T-helper 2 cell (primary cell): ENCODE data around the gene DOCK3.

ENCODE experiments used
- DNase-seq, 5 experiments: peaks; one replicate each; pipeline versions ENCODE4 v3.0.0 to v3.0.0-alpha.2; 2012 to 2022

The DOCK3 gene

GRCh38 chr3:51391566-51392354 is 717.0 kb downstream of the DOCK3 start:
- peak; percentile 17 to 80 (median 44) for DNase-seq

DNA sequence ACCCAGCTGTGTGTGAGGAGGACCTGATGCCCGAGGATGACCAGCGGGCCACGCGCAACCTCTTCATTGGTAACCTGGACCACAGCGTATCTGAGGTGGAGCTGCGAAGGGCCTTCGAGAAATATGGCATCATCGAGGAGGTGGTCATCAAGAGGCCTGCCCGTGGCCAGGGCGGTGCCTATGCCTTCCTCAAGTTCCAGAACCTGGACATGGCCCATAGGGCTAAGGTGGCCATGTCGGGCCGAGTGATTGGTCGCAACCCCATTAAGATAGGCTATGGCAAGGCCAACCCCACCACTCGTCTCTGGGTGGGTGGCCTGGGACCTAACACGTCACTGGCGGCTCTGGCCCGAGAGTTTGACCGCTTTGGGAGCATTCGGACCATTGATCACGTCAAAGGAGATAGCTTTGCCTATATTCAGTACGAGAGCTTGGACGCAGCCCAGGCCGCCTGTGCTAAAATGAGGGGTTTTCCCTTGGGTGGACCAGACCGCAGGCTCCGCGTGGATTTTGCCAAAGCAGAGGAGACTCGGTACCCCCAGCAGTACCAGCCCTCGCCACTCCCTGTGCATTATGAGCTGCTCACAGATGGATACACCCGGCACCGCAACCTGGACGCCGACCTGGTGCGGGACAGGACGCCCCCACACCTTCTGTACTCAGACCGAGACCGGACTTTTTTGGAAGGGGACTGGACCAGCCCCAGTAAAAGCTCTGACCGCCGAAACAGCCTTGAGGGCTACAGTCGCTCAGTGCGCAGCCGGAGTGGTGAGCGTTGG is 717.8 kb downstream of the DOCK3 start:
- DNase-seq: no peak

DNA sequence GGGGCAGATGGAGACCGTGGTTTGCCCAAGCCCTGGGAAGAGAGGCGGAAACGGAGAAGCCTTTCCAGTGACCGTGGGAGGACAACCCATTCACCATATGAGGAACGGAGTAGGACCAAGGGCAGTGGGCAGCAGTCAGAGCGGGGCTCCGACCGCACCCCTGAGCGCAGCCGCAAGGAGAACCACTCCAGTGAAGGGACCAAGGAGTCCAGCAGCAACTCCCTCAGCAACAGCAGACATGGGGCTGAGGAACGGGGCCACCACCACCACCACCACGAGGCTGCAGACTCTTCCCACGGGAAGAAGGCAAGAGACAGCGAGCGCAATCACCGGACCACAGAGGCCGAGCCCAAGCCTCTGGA is 718.4 kb downstream of the DOCK3 start:
- no peak for DNase-seq

GRCh38 chr3:51393564-51393963 is 718.8 kb downstream of the DOCK3 start:
- no peak for DNase-seq

- DNase-seq: no peak
These were observed 719.8 kb downstream of the DOCK3 start for GRCh38 chr3:51394541-51394940.

DNA sequence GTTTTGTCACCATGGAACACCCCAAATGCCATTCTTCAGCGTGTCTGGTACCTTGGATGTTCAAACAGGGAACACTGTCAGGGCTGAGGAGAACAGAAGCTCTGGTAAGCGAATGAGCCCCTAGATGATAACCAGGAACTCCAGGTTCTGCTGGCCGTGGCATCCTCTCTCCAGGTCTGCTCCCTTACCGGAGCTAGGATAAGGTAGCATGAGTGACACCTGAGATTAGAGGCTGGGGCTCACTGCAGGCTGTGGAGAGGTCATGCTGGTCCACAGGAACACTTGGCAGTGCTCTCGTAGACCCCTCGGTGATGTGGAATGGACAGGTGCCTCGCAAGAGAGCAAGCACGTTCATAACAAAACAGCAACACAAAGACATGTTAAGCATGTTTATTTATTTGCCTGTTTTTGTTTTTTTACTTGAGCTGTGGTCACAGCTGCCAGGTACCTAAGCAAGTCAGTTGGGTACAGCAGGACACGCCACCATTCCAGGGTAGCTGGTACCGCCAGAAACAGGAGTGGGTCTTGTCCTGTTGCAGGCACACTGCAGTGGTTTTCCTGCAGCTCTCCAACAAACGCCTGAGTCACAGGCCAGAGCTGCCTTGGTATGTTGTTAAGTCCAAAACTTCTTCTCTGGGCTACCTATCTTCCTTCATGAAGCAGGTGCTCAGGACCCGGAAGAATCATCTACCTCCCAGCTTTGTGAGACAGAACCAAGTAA is 720.9 kb downstream of the DOCK3 start:
- no peak for DNase-seq

GRCh38 chr3:51396401-51396800 is 721.7 kb downstream of the DOCK3 start:
- DNase-seq: no peak

DNA sequence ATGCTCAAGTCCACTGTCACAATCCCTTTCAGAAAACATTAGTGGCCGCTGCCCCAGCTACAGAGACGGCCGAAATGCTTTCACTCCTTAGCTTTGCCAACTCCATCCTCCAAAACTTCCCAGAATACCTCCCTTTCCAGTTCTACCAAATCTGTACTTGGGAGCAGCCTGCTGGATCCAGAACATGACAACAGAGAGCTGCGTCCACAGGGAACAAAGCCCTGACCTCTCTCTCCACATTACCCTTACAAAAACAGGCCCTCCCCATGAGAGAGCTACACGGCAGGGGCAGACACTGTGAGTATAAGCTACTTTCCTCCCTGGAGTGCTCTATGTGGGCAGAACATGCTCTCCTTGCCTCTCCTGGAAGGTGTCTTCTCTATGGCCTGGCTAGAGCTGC is 722.7 kb downstream of the DOCK3 start:
- no peak for DNase-seq

- DNase-seq: no peak
These were observed 724.0 kb downstream of the DOCK3 start for GRCh38 chr3:51398595-51399310.

GRCh38 chr3:51400166-51400565 is 725.4 kb downstream of the DOCK3 start:
- DNase-seq: no peak

DNA sequence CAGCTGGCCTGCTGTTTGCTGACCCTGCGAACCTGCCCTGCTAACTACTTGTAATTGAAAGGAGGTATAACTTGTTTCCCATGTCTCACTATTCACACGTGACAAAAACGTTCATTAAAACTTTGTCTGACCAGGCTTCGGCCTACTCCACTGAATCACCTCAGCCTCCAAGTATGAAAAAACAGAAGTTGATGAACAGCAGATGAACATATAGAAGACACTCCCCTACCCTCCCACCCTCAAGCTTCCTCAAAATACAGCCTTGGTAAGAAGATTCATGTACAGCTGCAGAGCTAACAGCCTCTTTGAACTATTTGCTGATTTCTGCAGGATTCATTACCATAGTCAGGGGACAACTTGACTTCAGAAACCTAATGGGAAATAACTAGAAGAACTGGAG is 727.0 kb downstream of the DOCK3 start:
- no peak for DNase-seq

DNA sequence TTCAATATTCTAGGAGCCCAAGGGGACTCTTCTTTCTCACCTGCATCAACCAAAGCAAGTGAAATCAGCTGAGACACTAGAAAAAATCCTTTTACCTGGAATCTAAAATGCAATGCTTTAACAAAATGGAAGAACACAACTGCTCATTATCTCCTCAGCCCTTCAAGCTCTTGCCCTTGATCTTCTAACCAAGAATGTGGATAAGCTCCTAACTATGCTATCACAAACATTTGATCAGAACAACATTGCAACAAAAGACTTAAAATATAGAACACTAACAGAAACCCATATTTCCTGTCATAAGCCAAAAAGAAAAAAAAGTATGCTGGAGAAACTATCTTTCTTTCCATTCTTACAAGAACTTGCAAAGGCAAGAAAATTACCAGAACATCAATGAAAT is 728.9 kb downstream of the DOCK3 start:
- no peak for DNase-seq

- DNase-seq: no peak
These were observed 733.3 kb downstream of the DOCK3 start for GRCh38 chr3:51408021-51408420.

DNA sequence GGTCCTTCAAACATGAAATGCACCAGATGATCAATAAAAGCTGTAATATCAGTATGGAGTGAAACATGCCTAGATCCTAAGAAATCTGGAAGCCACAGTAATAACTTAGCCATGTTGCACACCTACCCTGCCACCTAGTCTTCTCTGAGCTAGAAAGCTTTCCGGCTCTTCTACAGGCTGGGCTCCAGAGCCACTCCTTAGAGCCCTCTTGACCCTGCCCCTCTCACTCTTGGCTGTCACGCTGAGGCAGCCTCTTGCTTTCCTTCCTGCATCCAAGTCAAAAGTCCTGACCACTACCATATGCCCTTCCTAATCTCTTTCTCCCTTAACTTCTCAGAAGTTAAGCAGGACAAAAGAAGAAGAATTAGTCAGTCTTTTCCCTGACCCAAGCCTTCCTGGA is 734.1 kb downstream of the DOCK3 start:
- no peak for DNase-seq

DNA sequence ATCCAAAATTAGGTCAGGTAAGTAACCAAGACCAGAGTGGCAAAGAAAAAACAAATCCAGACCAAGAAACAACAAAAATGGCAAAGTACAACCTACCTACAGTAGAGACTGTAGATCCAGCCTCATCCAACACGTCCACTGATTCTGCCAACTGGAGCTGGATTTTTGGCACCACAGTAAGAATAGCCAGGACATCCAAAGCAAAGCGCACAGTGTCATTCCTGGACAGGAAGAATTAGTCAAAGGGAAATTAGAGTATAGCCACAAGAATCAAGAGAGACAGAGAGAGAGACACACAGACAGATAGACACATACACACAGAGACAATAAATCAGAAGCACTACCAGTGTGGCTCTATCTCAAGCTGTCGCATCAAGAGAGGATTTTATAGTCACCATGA is 747.5 kb downstream of the DOCK3 start:
- DNase-seq: no peak

- DNase-seq: no peak
These were observed 752.2 kb downstream of the DOCK3 start for GRCh38 chr3:51426921-51427320.

DNA sequence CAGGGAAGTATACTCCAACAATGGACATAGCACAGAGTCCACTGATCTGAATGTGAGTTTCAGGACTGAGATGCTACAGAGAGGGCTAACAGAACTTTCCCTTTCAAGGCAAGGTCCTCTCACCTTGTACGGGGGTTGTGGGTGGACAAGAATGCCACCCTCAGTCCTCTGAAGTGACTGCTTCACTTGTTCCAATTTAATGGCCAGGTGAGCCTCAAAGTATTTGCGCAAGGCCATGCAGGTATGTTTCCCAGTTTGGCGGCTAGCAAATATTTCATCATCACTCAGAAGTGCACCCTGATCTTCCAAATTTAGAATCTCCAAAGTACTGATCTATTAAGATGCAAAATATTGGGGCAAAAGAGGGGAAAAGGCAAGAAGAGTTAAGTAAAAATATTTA is 754.4 kb downstream of the DOCK3 start:
- DNase-seq: no peak
